IMR-90 (cell line): ENCODE results near the gene SMG5. TPM values are rescaled to one million over a fixed set of nuclear protein-coding genes. Genes with fewer than 3 reads are reported as not detected.

Experiments
- ATAC-seq: fragments of 200-7000 bp; cut with Tn5 transposase; 2 replicates; pipeline ENCODE4 v1.9.1; 2020; ENCODE audit warnings: low read depth, mild to moderate bottlenecking, moderate library complexity
- BruUV-seq: library from RNA; stranded (reverse); fragments of 400-500 nt; replicated peaks from 2 replicates; lab custom pipeline; 2021; lab: Mats Ljungman, UMichigan
- CTCF ChIA-PET: fragments of 300-600 bp; formaldehyde crosslinking; extraction: SDS; loops from one replicate; lab custom pipeline; 2021; ENCODE audit warnings: antibody characterized with exemption; lab: Yijun Ruan, JAX
- POLR2A ChIA-PET: fragments of 300-600 bp; sonication (Branson Sonifier 250); formaldehyde crosslinking; loops from one replicate; lab custom pipeline; 2022; ENCODE audit warnings: antibody characterized with exemption; ENCODE audit not compliant: unreplicated experiment; lab: Charles Lee
- DNase-seq: peaks from one replicate; pipeline ENCODE4 v3.0.0; 2013
- H2AFZ ChIP-seq: replicated peaks from 2 replicates; pipeline ENCODE3; 2013; ENCODE audit warnings: low read length, mild to moderate bottlenecking; ENCODE audit not compliant: poor library complexity
- H2AK5ac ChIP-seq: 2 replicates; pipeline ENCODE4 v1.6.1; 2013; ENCODE audit warnings: low read depth, low read length, inconsistent platforms
- H2AK9ac ChIP-seq: replicated peaks from 2 replicates; pipeline ENCODE3; 2013; ENCODE audit warnings: mild to moderate bottlenecking, low read depth, low read length, moderate library complexity; ENCODE audit not compliant: poor library complexity
- H2BK120ac ChIP-seq: 2 replicates; pipeline ENCODE4 v1.6.1; 2013; ENCODE audit warnings: low read depth, low read length, inconsistent platforms
- H2BK15ac ChIP-seq: 3 replicates; pipeline ENCODE4 v1.6.1; 2013; ENCODE audit warnings: low read depth, low read length, inconsistent platforms
- H2BK20ac ChIP-seq: 2 replicates; pipeline ENCODE4 v1.6.1; 2013; ENCODE audit warnings: low read depth, mild to moderate bottlenecking, inconsistent platforms, low read length, moderate library complexity
- H2BK5ac ChIP-seq: 2 replicates; pipeline ENCODE4 v1.6.1; 2013; ENCODE audit warnings: mild to moderate bottlenecking, low read depth, low read length, inconsistent platforms; ENCODE audit not compliant: poor library complexity, severe bottlenecking
- H3K14ac ChIP-seq: replicated peaks from 2 replicates; pipeline ENCODE4 v1.6.1; 2013; ENCODE audit warnings: low read depth, low read length, inconsistent platforms
- H3K18ac ChIP-seq: 2 replicates; pipeline ENCODE4 v1.6.1; 2013; ENCODE audit warnings: low read depth, low read length, control low read depth
- H3K23ac ChIP-seq: 2 replicates; pipeline ENCODE4 v1.6.1; 2013; ENCODE audit warnings: low read depth, low read length, inconsistent platforms
- H3K27ac ChIP-seq: 2 replicates; pipeline ENCODE4 v1.5.1; 2013; ENCODE audit warnings: mild to moderate bottlenecking, control low read depth, low read length; ENCODE audit not compliant: insufficient read depth
- H3K27me3 ChIP-seq: 2 replicates; pipeline ENCODE4 v1.6.1; 2013; ENCODE audit warnings: low read length; ENCODE audit not compliant: control insufficient read depth, insufficient read depth
- H3K36me3 ChIP-seq: 2 replicates; pipeline ENCODE4 v1.6.1; 2013; ENCODE audit warnings: low read length, mixed read lengths; ENCODE audit not compliant: control insufficient read depth, insufficient read depth
- H3K4ac ChIP-seq: 2 replicates; pipeline ENCODE4 v1.6.1; 2013; ENCODE audit warnings: low read depth, low read length, inconsistent platforms
- H3K4me1 ChIP-seq: 2 replicates; pipeline ENCODE4 v1.6.1; 2013; ENCODE audit warnings: low read length, mixed read lengths; ENCODE audit not compliant: control insufficient read depth, insufficient read depth
- H3K4me2 ChIP-seq: 2 replicates; pipeline ENCODE4 v1.6.1; 2013; ENCODE audit warnings: low read depth, mild to moderate bottlenecking, control low read depth, low read length, moderate library complexity
- H3K4me3 ChIP-seq: 2 replicates; pipeline ENCODE4 v1.5.1; 2013; ENCODE audit warnings: low read depth, mild to moderate bottlenecking, control low read depth, low read length, moderate library complexity; ENCODE audit not compliant: insufficient read depth
- H3K56ac ChIP-seq: 2 replicates; pipeline ENCODE4 v1.6.1; 2013; ENCODE audit warnings: low read length, inconsistent platforms; ENCODE audit not compliant: insufficient read depth; ENCODE audit errors: extremely low read depth
- H3K79me1 ChIP-seq, 2 experiments: 2 replicates each; pipeline ENCODE4 v1.6.1; 2013; ENCODE audit warnings: low read length in 2 of 2, inconsistent platforms in 1 of 2, low read depth in 1 of 2
- H3K9ac ChIP-seq: 2 replicates; pipeline ENCODE4 v1.6.1; 2013; ENCODE audit warnings: low read depth, low read length, control low read depth
- H3K9me1 ChIP-seq: 2 replicates; pipeline ENCODE4 v1.6.1; 2013; ENCODE audit warnings: low read length, inconsistent platforms; ENCODE audit not compliant: insufficient read depth
- H3K9me3 ChIP-seq: 2 replicates; pipeline ENCODE4 v1.6.1; 2013; ENCODE audit warnings: low read length; ENCODE audit not compliant: control insufficient read depth, insufficient read depth
- H4K20me1 ChIP-seq: 2 replicates; pipeline ENCODE4 v1.6.1; 2013; ENCODE audit warnings: low read length, inconsistent platforms; ENCODE audit not compliant: insufficient read depth
- H4K5ac ChIP-seq: 2 replicates; pipeline ENCODE4 v1.6.1; 2013; ENCODE audit warnings: mild to moderate bottlenecking, low read depth, low read length, control low read depth
- H4K8ac ChIP-seq, 2 experiments: 2 replicates each; pipeline ENCODE4 v1.6.1; 2013; ENCODE audit warnings: low read depth in 2 of 2, low read length in 2 of 2, control low read depth in 1 of 2, inconsistent platforms in 1 of 2
- H4K91ac ChIP-seq: 2 replicates; pipeline ENCODE4 v1.6.1; 2013; ENCODE audit warnings: low read depth, low read length, inconsistent platforms; ENCODE audit not compliant: insufficient read depth
- BHLHE40 ChIP-seq: fragments of 150-350 bp; IDR thresholded peaks from 2 replicates; pipeline ENCODE4 v1.6.1; 2016; ENCODE audit warnings: mild to moderate bottlenecking, low read depth, low read length
- CEBPB ChIP-seq: IDR thresholded peaks from 2 replicates; pipeline ENCODE4 v1.6.1; 2012; ENCODE audit warnings: low read depth, low read length, improper control_type of control experiment
- RAD21 ChIP-seq: IDR thresholded peaks from 2 replicates; pipeline ENCODE4 v1.6.1; 2012; ENCODE audit warnings: low read length, improper control_type of control experiment
- RCOR1 ChIP-seq: IDR thresholded peaks from 2 replicates; pipeline ENCODE4 v1.6.1; 2012; ENCODE audit warnings: mild to moderate bottlenecking, low read length, improper control_type of control experiment; ENCODE audit not compliant: insufficient replicate concordance
- RFX5 ChIP-seq: IDR thresholded peaks from 2 replicates; pipeline ENCODE4 v1.8.0; 2012; ENCODE audit warnings: low read depth, mild to moderate bottlenecking, low read length, moderate library complexity
- WGBS, 2 experiments: methylation state at CpG; one replicate each; pipeline versions ENCODE4 v1.1.5 to v1.1.7; 2013; ENCODE audit warnings: missing lambda C conversion rate in 2 of 2; ENCODE audit not compliant: insufficient read length in 1 of 2; ENCODE audit errors: extremely low coverage in 2 of 2; 5-methylcytosine and 5-hydroxymethylcytosine counted together
- dilution Hi-C: fragments of 300-500 bp; cut with HindIII; formaldehyde crosslinking; loops from one replicate; pipeline ENCODE4 v1.14.3; 2018; ENCODE audit warnings: low sequenced_read_pairs; ENCODE audit not compliant: unreplicated experiment
- in situ Hi-C: fragments of 300-500 bp; cut with MboI; formaldehyde crosslinking; loops from 3 replicates; pipeline ENCODE4 v1.14.3; 2019; ENCODE audit warnings: low sequenced_read_pairs, inconsistent platforms, mixed read lengths
- intact Hi-C: fragments of 100-400 bp; cut with micrococcal nuclease; formaldehyde crosslinking; loops from 2 replicates; pipeline ENCODE4 v1.10.0; 2022
- polyA plus RNA-seq, 3 experiments: library from polyadenylated mRNA; depleted of rRNA; stranded (reverse); fragments of >200 nt; gene quantifications; 2 replicates each; pipeline ENCODE4 v1.2.3, GENCODE V29; 2012; ENCODE audit warnings: low replicate concordance in 1 of 3
- total RNA-seq: library from RNA; depleted of rRNA; stranded (reverse); fragments of >200 nt; gene quantifications from 2 replicates; pipeline ENCODE4 v1.2.3, GENCODE V29; 2012
- TF ChIP-seq, protein P1 (sequence below): conservative IDR thresholded peaks from 2 replicates; pipeline ENCODE4 v1.5.1; 2012; ENCODE audit warnings: mild to moderate bottlenecking, low read depth, low read length, improper control_type of control experiment
- TF ChIP-seq, protein P2 (sequence below): fragments of 150-350 bp; IDR thresholded peaks from 2 replicates; pipeline ENCODE4 v1.6.1; 2016; ENCODE audit warnings: low read depth, mild to moderate bottlenecking, low read length, moderate library complexity, borderline replicate concordance

Gene SMG5
- total and polyA plus RNA-seq, 2 of the 4 experiments (the other 2 are of a cell fraction) = 34.7 to 37.3 TPM

DNA sequence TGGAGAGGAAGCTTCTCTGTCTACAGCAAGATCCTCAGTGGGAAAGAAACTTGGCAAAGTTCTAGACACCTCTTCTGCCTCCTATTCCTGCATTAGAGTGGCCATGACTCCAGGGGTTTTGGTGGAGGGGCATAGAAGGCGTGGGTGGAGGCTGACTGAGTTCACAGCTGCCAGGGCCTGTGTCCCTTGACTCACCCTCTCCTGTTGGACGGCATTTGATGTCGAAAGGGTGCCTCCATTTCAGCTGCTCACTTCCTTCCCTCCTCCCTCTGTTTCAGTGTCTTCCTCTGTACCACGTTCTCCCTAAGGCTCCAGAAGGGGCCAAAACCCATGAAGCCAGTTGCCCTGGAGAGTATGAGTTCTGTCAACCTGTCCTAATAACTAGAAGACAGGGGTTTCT is 2.1 kb upstream of the SMG5 start:
- Histone ChIP-seq H2AK9ac (no peak overlapping the region), H3K9me3 (no peaks in the 10 kb centered on the region), H4K20me1 (peaks cover 19% of the 10 kb centered on the region), H3K27me3 (no peaks in the 10 kb centered on the region), H3K9me1 (peaks cover 7% of the 10 kb centered on the region), H3K4me1 (peaks cover 9% of the 10 kb centered on the region), H3K23ac (no peak overlapping the region), H3K27ac (no peak overlapping the region), H3K56ac (no peak overlapping the region), H4K5ac (no peak overlapping the region), H2BK20ac (no peak overlapping the region), H3K9ac (no peak overlapping the region), H2AK5ac (no peak overlapping the region), H3K4me2 (no peak overlapping the region), H3K18ac (no peak overlapping the region), H2BK5ac (no peak overlapping the region), H4K8ac (no peak overlapping the region), H4K91ac (no peak overlapping the region), H2BK120ac (no peak overlapping the region), H2AFZ (no peak overlapping the region), H3K36me3 (peaks cover 10% of the 10 kb centered on the region; the same call in 1 of the 2 replicates), H3K79me1 (peaks cover 27 to 48% of the 10 kb centered on the region in 2 experiments; a peak in 3 of 4 replicates), H3K14ac (no peak overlapping the region), H3K4ac (no peak overlapping the region), H2BK15ac (no peak overlapping the region), H3K4me3 (no peak overlapping the region)
- no TSS peak for BruUV-seq
- TF ChIP-seq RCOR1 = no peak
- TF ChIP-seq RAD21 = no peak
- TF ChIP-seq CEBPB = peak; percentile 3; the same call in 1 of the 2 replicates
- TF ChIP-seq, protein P1, sequence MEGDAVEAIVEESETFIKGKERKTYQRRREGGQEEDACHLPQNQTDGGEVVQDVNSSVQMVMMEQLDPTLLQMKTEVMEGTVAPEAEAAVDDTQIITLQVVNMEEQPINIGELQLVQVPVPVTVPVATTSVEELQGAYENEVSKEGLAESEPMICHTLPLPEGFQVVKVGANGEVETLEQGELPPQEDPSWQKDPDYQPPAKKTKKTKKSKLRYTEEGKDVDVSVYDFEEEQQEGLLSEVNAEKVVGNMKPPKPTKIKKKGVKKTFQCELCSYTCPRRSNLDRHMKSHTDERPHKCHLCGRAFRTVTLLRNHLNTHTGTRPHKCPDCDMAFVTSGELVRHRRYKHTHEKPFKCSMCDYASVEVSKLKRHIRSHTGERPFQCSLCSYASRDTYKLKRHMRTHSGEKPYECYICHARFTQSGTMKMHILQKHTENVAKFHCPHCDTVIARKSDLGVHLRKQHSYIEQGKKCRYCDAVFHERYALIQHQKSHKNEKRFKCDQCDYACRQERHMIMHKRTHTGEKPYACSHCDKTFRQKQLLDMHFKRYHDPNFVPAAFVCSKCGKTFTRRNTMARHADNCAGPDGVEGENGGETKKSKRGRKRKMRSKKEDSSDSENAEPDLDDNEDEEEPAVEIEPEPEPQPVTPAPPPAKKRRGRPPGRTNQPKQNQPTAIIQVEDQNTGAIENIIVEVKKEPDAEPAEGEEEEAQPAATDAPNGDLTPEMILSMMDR = no peak
- TF ChIP-seq BHLHE40 = no peak
- TF ChIP-seq, protein P2, sequence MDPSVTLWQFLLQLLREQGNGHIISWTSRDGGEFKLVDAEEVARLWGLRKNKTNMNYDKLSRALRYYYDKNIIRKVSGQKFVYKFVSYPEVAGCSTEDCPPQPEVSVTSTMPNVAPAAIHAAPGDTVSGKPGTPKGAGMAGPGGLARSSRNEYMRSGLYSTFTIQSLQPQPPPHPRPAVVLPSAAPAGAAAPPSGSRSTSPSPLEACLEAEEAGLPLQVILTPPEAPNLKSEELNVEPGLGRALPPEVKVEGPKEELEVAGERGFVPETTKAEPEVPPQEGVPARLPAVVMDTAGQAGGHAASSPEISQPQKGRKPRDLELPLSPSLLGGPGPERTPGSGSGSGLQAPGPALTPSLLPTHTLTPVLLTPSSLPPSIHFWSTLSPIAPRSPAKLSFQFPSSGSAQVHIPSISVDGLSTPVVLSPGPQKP = no peak
- no peak for TF ChIP-seq RFX5
- ChIA-PET CTCF (no interaction called here), POLR2A (no interaction called here)
- WGBS, 2 experiments = 78% methylated on average over 3 of the region's 4 CpGs; no CpG with 5 or more reads in 1 of the 2 experiments
- in situ Hi-C loops (no loop called here), intact Hi-C loops (no loop called here), dilution Hi-C loops (no loop called here)
- DNase-seq (no peak), ATAC-seq (no peak)
